Naive thymus-derived CD8-positive, alpha-beta T cell (primary cell): ENCODE results near the gene RNF13. TPM values are rescaled to one million over a fixed set of nuclear protein-coding genes. Genes with fewer than 3 reads are reported as not detected.

Experiments used
- ATAC-seq, 2 donors: fragments of 150-1000 bp; cut with Tn5 transposase in 1 of 2; sonication (Bioruptor Pico), chemical (Tn5 transposase) in 1 of 2; 1 replicate in 1 of 2; 2 replicates in 1 of 2; pipeline ENCODE4 v1.10.0; 2021; ENCODE audit warnings: mild to moderate bottlenecking in 2 of 2, moderate library complexity in 2 of 2
- POLR2A ChIA-PET: fragments of 350-600 bp; sonication (Branson Sonifier 250); formaldehyde crosslinking; loops from one replicate; lab custom pipeline; 2021; ENCODE audit warnings: antibody characterized with exemption; lab: Charles Lee
- DNase-seq, 10 donors: peaks; one replicate each; pipeline versions ENCODE4 v3.0.0 to v3.0.0-alpha.2; 2020 to 2022
- H3K27ac Mint-ChIP-seq, 10 donors: one replicate each; pipeline ENCODE4 v1.8.0; 2020 to 2022; ENCODE audit warnings: mild to moderate bottlenecking in 10 of 10, mixed read lengths in 10 of 10, moderate library complexity in 4 of 10, inconsistent platforms in 1 of 10
- H3K27me3 Mint-ChIP-seq, 5 donors: one replicate each; pipeline ENCODE4 v1.8.0; 2021 to 2022; ENCODE audit warnings: mixed read lengths in 5 of 5
- H3K36me3 Mint-ChIP-seq, 3 donors: one replicate each; pipeline ENCODE4 v1.8.0; 2020 to 2022; ENCODE audit warnings: mixed read lengths in 3 of 3, mild to moderate bottlenecking in 2 of 3, inconsistent platforms in 1 of 3
- H3K4me1 Mint-ChIP-seq, 4 donors: one replicate each; pipeline ENCODE4 v1.8.0; 2021 to 2022; ENCODE audit warnings: mixed read lengths in 4 of 4
- H3K4me3 Mint-ChIP-seq, 10 donors: one replicate each; pipeline ENCODE4 v1.8.0; 2020 to 2022; ENCODE audit warnings: mild to moderate bottlenecking in 10 of 10, mixed read lengths in 10 of 10, moderate library complexity in 6 of 10, inconsistent platforms in 1 of 10
- H3K9me3 Mint-ChIP-seq, 9 donors: one replicate each; pipeline ENCODE4 v1.8.0; 2020 to 2022; ENCODE audit warnings: mixed read lengths in 9 of 9, mild to moderate bottlenecking in 3 of 9, inconsistent platforms in 1 of 9, moderate library complexity in 1 of 9
- polyA plus RNA-seq, 3 donors: library from polyadenylated mRNA; unstranded; fragments of 300-500 nt; fragmentation: Illumina TruSeq; gene quantifications; one replicate each; pipeline ENCODE4 v1.2.3, GENCODE V29; 2021
- total RNA-seq, 8 experiments: library from RNA in 2 of 8; stranded (reverse) in 2 of 8; gene quantifications; one replicate each; pipeline ENCODE4 v1.2.3 and lab custom pipeline; 2021 to 2026

The RNF13 gene
- total and polyA plus RNA-seq, 5 experiments from 2014 or later, result 75.8 to 136 (median 84.1) TPM

DNA sequence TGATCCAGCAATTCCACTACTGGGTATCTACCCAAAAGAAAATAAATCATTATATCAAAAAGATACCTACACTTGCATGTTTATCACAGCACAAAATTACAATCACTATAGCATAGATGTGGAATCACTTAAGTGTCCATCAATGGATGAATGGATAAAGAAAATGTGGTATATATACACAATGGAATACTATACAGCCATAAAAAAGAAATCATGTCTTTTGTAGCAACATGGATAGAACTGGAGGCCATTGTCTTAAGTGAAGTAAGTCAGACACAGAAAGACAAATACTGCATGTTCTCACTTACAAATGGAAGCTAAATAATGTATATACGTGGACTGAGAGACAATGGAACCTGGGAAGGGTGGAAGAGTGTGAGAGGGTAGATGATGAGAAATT lies 185.9 kb downstream of the RNF13 start:
- Mint-ChIP-seq H3K9me3 (peaks cover 5 to 40% (median 20%) of the 10 kb centered on the region in 9 donors), H3K36me3 (peaks cover 0 to 17% (median 7%) of the 10 kb centered on the region in 3 donors), H3K4me1 (no peaks in the 10 kb centered on the region), H3K27ac (no peak overlapping the region), H3K27me3 (peaks cover 2 to 29% (median 15%) of the 10 kb centered on the region in 5 donors), H3K4me3 (no peak overlapping the region)
- no peak for ATAC-seq
- POLR2A ChIA-PET, result no interaction called here
- DNase-seq, result no peak

DNA sequence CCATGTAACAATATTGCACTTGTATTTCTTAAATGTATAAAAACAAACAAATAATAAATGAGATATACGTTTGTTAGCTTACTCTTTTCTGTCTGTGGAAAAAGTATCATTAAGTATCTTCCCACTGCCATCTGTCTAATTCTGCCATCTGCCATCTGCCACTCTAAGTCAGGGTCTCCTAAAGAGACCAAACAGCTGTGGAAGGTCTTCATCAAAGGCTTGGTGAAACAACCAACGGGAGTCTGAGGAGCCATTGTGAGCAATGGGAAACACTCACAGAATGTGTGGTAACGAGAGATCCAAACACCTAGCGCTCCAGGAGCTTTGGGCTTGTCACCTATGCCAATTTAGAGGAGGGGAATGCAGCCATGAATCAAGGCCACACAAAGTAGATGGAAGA lies 186.4 kb downstream of the RNF13 start:
- Mint-ChIP-seq H3K27ac (no peak overlapping the region), H3K36me3 (peaks cover 0 to 16% (median 7%) of the 10 kb centered on the region in 3 donors), H3K4me1 (no peaks in the 10 kb centered on the region), H3K9me3 (peaks cover 5 to 35% (median 20%) of the 10 kb centered on the region in 9 donors), H3K4me3 (no peak overlapping the region), H3K27me3 (peaks cover 2 to 28% (median 15%) of the 10 kb centered on the region in 5 donors)
- ATAC-seq (no peak), DNase-seq (no peak)
- POLR2A ChIA-PET, result no interaction called here

DNA sequence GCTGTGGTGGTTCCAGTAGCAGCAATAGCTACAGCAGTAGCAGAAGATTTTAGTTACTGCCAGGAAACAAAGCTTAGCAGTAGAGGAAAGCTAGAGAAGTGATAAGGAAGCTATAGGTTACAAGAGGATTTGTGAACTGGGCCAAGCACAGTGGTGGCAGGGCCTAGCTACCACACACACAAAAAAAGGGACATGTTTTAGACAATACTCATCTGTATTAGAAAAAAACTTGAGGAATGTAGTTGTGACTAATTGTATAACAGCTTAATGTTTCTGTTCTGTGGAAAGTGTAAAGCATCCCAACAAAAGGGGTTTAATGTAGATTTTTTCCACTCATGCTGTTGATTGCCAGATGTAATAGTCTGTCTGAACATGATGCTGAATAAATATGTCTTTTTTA lies 187.6 kb downstream of the RNF13 start:
- peaks cover under 1 to 23% (median 9%) of the 10 kb centered on the region in 9 donors for H3K9me3 Mint-ChIP-seq
- POLR2A ChIA-PET, result no interaction called here
- ATAC-seq (no peak), DNase-seq (no peak)
- no peak overlapping the region for H3K27ac Mint-ChIP-seq
- H3K4me3 Mint-ChIP-seq, result no peak overlapping the region
- H3K4me1 Mint-ChIP-seq, result no peaks in the 10 kb centered on the region
- H3K27me3 Mint-ChIP-seq, result peaks cover 2 to 18% (median 9%) of the 10 kb centered on the region in 5 donors
- H3K36me3 Mint-ChIP-seq, result peaks cover 0 to 3% (median 2%) of the 10 kb centered on the region in 3 donors

DNA sequence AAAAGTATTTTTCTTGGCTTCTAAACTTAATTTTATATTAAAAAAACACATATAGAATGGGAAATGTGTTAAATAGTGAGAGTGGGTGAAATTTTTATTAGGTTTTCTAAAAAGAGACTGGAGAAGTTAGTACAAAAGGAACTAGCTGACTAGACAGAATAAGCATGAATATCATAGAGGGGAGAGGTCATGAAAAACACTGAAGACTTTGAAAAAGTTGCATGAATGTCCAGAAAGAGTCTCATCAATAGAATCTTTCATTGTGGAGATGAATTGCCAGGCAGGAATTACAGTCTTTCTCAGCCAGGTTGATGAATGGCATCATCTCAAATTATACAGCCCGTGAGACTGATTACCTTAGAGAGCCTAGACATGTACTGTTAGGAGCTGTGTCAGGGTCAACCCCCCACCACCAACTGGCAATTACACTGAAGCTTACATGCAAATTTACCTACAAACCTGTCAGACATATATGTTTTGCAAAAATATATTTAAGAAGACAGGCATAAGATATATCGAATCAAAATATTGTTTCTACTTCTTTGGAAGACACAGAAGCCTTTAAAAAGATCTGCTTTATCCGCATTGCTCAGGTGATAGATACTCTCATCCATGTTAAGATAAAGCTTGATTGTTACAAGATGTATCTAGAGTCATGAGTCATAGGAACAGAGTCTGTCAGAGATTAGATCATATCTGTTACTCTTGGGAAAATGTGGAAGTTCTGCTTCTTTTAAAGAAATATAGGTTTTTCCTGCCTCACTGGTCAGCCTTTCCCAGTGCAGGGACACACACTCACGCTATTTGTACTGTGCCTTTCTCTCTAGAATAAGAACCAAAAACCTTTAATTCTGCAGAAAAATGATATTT lies 192.5 kb downstream of the RNF13 start:
- POLR2A ChIA-PET, result no interaction called here
- no peak for DNase-seq
- no peak for ATAC-seq
- no peaks in the 10 kb centered on the region for H3K36me3 Mint-ChIP-seq
- H3K4me3 Mint-ChIP-seq, result no peak overlapping the region
- H3K4me1 Mint-ChIP-seq, result no peaks in the 10 kb centered on the region
- H3K27ac Mint-ChIP-seq, result no peak overlapping the region
- H3K27me3 Mint-ChIP-seq, result peaks cover under 1 to 5% (median 2%) of the 10 kb centered on the region in 5 donors
- no peaks in the 10 kb centered on the region for H3K9me3 Mint-ChIP-seq

DNA sequence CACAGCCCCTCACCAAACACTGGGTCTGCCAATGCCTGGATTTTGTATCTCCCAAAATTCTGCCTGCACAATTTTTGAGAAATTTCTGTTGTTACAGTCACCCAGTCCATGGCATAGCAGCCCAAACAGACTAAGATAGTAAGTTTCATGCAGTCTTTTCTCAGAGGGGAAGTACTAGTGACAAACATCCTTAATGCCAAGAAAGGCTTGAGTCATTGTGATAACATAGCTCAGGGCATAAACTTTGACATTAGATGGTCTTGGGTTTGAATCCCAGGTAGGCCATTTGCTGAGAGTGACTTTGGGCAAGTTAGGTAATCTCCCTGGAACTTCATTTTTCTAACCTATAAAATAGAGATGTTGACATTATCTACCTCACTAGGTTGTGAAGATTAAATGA lies 193.8 kb downstream of the RNF13 start:
- POLR2A ChIA-PET, result no interaction called here

More for the DNA sequence above, 193.8 kb downstream of the RNF13 start:
- Mint-ChIP-seq H3K4me3 (no peak overlapping the region), H3K27me3 (peaks cover 0 to 4% (median 2%) of the 10 kb centered on the region in 5 donors), H3K36me3 (no peaks in the 10 kb centered on the region), H3K27ac (no peak overlapping the region), H3K4me1 (no peaks in the 10 kb centered on the region), H3K9me3 (no peaks in the 10 kb centered on the region)
- DNase-seq, result no peak
- ATAC-seq, result no peak

Other genes with a start within 250 kb of the RNF13 start
- gene WWTR1, start 155.2 kb upstream of the RNF13 start, total RNA-seq, result under 1 TPM; 0.57 to 0.58 TPM
- gene WWTR1, start 155.2 kb upstream of the RNF13 start, polyA plus RNA-seq, result under 1 TPM; 0.06 to 0.37 (median 0.10) TPM
- 10 to 100 TPM; 43.7 to 47.5 TPM for gene COMMD2, start 60.7 kb upstream of the RNF13 start, total RNA-seq
- 10 to 100 TPM; 64.9 to 84.2 (median 69.1) TPM for gene COMMD2, start 60.7 kb upstream of the RNF13 start, polyA plus RNA-seq
- not detected for gene ANKUB1, start 20.7 kb upstream of the RNF13 start, total RNA-seq
- gene ANKUB1, start 20.7 kb upstream of the RNF13 start, polyA plus RNA-seq, result not detected
- 10 to 100 TPM; 21.3 to 23.4 TPM for gene PFN2, start 157.7 kb downstream of the RNF13 start, total RNA-seq
- gene PFN2, start 157.7 kb downstream of the RNF13 start, polyA plus RNA-seq, result 10 to 100 TPM in 2 of 3 donors, 1 to 10 TPM in 1; 8.9 to 12.7 (median 11.9) TPM